ENCODE measurements around the gene OR4K2.
"Not testable (repeated sequence)": the region's sequence is repeated elsewhere in the genome, so short reads cannot be mapped to it uniquely, and the experiment has no call there.

DNA sequence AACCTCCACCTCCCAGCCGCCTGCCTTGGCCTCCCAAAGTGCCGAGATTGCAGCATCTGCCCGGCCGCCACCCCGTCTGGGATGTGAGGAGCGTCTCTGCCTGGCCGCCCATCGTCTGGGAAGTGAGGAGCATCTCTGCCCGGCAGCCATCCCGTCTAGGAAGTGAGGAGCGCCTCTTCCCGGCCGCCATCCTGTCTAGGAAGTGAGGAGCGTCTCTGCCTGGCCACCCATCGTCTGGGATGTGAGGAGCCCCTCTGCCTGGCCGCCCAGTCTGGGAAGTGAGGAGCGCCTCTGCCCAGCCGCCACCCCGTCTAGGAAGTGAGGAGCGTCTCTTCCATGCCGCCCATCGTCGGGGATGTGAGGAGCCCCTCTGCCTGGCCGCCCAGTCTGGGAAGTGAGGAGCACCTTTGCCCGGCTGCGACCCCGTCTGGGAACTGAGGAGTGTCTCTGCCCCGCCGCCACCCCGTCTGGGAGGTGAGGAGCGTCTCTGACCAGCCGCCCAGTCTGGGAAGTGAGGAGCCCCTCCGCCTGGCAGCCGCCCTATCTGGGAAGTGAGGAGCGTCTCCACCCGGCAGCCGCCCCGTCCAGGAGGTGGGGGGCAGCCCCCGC, 8.8 kb upstream of the OR4K2 start:
- TF ChIP-seq, protein P1, sequence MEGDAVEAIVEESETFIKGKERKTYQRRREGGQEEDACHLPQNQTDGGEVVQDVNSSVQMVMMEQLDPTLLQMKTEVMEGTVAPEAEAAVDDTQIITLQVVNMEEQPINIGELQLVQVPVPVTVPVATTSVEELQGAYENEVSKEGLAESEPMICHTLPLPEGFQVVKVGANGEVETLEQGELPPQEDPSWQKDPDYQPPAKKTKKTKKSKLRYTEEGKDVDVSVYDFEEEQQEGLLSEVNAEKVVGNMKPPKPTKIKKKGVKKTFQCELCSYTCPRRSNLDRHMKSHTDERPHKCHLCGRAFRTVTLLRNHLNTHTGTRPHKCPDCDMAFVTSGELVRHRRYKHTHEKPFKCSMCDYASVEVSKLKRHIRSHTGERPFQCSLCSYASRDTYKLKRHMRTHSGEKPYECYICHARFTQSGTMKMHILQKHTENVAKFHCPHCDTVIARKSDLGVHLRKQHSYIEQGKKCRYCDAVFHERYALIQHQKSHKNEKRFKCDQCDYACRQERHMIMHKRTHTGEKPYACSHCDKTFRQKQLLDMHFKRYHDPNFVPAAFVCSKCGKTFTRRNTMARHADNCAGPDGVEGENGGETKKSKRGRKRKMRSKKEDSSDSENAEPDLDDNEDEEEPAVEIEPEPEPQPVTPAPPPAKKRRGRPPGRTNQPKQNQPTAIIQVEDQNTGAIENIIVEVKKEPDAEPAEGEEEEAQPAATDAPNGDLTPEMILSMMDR (IDR thresholded peaks at IDR 0.05): not testable (repeated sequence)
- not testable (repeated sequence) for TF ChIP-seq EP300, POLR2AphosphoS5 (IDR thresholded peaks at IDR 0.05)

Measured in sigmoid colon (tissue), 4 donors.